ENCODE data around the gene FAM200A. TPM values are rescaled to one million over a fixed set of nuclear protein-coding genes. Genes with fewer than 3 reads are reported as not detected.

FAM200A gene
- total RNA-seq, 3 donors from 2014 or later (not counting 1 experiment from before 2014, with no cell fraction given): 2.3 to 3.1 (median 2.6) TPM

GRCh38 chr7:99499721-99500636 is 51.9 kb downstream of the FAM200A start, which contains the start of gene ZNF394:
Gene ZNF394, minus strand, starts transcription at chr7:99500281. Its CDS starts 188 bp downstream, at chr7:99500093.
- WGBS (ENCODE audit: insufficient coverage): 0% methylated on average over 68 of the region's 68 CpGs
- no peak for TF ChIP-seq CTCF (IDR thresholded peaks at IDR 0.05)
- Histone ChIP-seq H3K27me3 (ENCODE audit: control insufficient read depth, insufficient read depth, low read length) (no peaks in the 10 kb centered on the region), H3K4me1 (ENCODE audit: control insufficient read depth, insufficient read depth, low read length) (peaks cover 43% of the 10 kb centered on the region), H3K4me3 (ENCODE audit: low read length) (peak within 1 kb of the TSS; percentile 92), H3K9me3 (ENCODE audit: control insufficient read depth, insufficient read depth, low read length) (no peaks in the 10 kb centered on the region), H3K36me3 (ENCODE audit: control insufficient read depth, insufficient read depth, low read length) (peaks cover 17% of the 10 kb centered on the region), H3K27ac (ENCODE audit: low read length) (peak within 1 kb of the TSS; percentile 96)
- Mint-ChIP-seq H3K4me3 (peak within 1 kb of the TSS; percentile 100), H3K9me3 (no peaks in the 10 kb centered on the region), H3K27me3 (ENCODE audit: low read depth in 2 of 2) (no peaks in the 10 kb centered on the region), H3K4me1 (peaks cover 25 to 29% of the 10 kb centered on the region in 2 donors), H3K36me3 (no peaks in the 10 kb centered on the region), H3K27ac (peak within 1 kb of the TSS; percentile 95 to 99)
- DNase-seq (peak; percentile 85 to 96), ATAC-seq (peak; percentile 43 to 67 (median 51))
- intact Hi-C loops (cut with micrococcal nuclease): loop anchor here (1.0 to 10.0 kb wide), 4 partner anchors 28 to 125 kb away; partner anchors contain the start of genes ARPC1B, FAM200A, ZNF789 and ZSCAN25

- Histone ChIP-seq H3K27me3 (ENCODE audit: control insufficient read depth, insufficient read depth, low read length) (no peaks in the 10 kb centered on the region), H3K27ac (ENCODE audit: low read length) (peak overlapping the region; percentile 96), H3K9me3 (ENCODE audit: control insufficient read depth, insufficient read depth, low read length) (peaks cover 4% of the 10 kb centered on the region), H3K36me3 (ENCODE audit: control insufficient read depth, insufficient read depth, low read length) (peaks cover 21% of the 10 kb centered on the region), H3K4me3 (ENCODE audit: low read length) (peak overlapping the region; percentile 92), H3K4me1 (ENCODE audit: control insufficient read depth, insufficient read depth, low read length) (peaks cover 42% of the 10 kb centered on the region)
- Mint-ChIP-seq H3K27me3 (ENCODE audit: low read depth in 2 of 2) (no peaks in the 10 kb centered on the region), H3K27ac (peak overlapping the region; percentile 95 to 99), H3K4me1 (peaks cover 25 to 29% of the 10 kb centered on the region in 2 donors), H3K9me3 (no peaks in the 10 kb centered on the region), H3K4me3 (peak overlapping the region; percentile 100), H3K36me3 (peaks cover 2% of the 10 kb centered on the region)
- DNase-seq (peak in 1 of 2 donors; percentile 76), ATAC-seq (peak; percentile 46 to 72 (median 52))
- intact Hi-C loops (cut with micrococcal nuclease): no loop called here
- WGBS (ENCODE audit: insufficient coverage): under 1% methylated on average over 12 of the region's 14 CpGs
- no peak for TF ChIP-seq CTCF (IDR thresholded peaks at IDR 0.05)
Measured at GRCh38 chr7:99499371-99499720, 52.6 kb downstream of the FAM200A start.

GRCh38 chr7:99498546-99498944 is 53.4 kb downstream of the FAM200A start:
- peak overlapping the region; percentile 92 for H3K4me3 ChIP-seq (ENCODE audit: low read length)
- Mint-ChIP-seq H3K27me3 (ENCODE audit: low read depth in 2 of 2) (no peaks in the 10 kb centered on the region), H3K9me3 (peaks cover 0 to 1% of the 10 kb centered on the region in 2 donors), H3K27ac (peak overlapping the region; percentile 95 to 99), H3K36me3 (peaks cover 10% of the 10 kb centered on the region), H3K4me3 (peak overlapping the region; percentile 100), H3K4me1 (peaks cover 25 to 34% of the 10 kb centered on the region in 2 donors)
- no peak for TF ChIP-seq CTCF (IDR thresholded peaks at IDR 0.05)
- intact Hi-C loops (cut with micrococcal nuclease): no loop called here
- H3K4me1 ChIP-seq (ENCODE audit: control insufficient read depth, insufficient read depth, low read length): peaks cover 36% of the 10 kb centered on the region
- WGBS (ENCODE audit: insufficient coverage): 60% methylated on average over 11 of the region's 11 CpGs
- peak overlapping the region; percentile 96 for H3K27ac ChIP-seq (ENCODE audit: low read length)
- peaks cover 29% of the 10 kb centered on the region for H3K36me3 ChIP-seq (ENCODE audit: control insufficient read depth, insufficient read depth, low read length)
- H3K27me3 ChIP-seq (ENCODE audit: control insufficient read depth, insufficient read depth, low read length): no peaks in the 10 kb centered on the region
- H3K9me3 ChIP-seq (ENCODE audit: control insufficient read depth, insufficient read depth, low read length): peaks cover 12% of the 10 kb centered on the region
- DNase-seq: no peak
- ATAC-seq: no peak

Data from natural killer cell (primary cell).